ENCODE results near the gene DDB1. TPM values are rescaled to one million over a fixed set of nuclear protein-coding genes. Genes with fewer than 3 reads are reported as not detected.
A peak's percentile ranks its signal among the peaks of the same experiment; 100 is the strongest.

The DDB1 gene
- total RNA-seq, 1 experiment from 2014 or later: 284 TPM

- DNase-seq: no peak
- Histone ChIP-seq H3K4me1 (peaks cover 13% of the 10 kb centered on the region), H3K9me3 (no peaks in the 10 kb centered on the region), H3K27me3 (replicated peaks; ENCODE audit: control insufficient read depth, insufficient read depth, low read length) (no peaks in the 10 kb centered on the region), H3K36me3 (ENCODE audit: control insufficient read depth, insufficient read depth, low read length) (no peaks in the 10 kb centered on the region; the same call in 1 of the 2 replicates), H3K4me3 (ENCODE audit: low read depth, low read length) (no peak overlapping the region)
- TF ChIP-seq, protein P1, sequence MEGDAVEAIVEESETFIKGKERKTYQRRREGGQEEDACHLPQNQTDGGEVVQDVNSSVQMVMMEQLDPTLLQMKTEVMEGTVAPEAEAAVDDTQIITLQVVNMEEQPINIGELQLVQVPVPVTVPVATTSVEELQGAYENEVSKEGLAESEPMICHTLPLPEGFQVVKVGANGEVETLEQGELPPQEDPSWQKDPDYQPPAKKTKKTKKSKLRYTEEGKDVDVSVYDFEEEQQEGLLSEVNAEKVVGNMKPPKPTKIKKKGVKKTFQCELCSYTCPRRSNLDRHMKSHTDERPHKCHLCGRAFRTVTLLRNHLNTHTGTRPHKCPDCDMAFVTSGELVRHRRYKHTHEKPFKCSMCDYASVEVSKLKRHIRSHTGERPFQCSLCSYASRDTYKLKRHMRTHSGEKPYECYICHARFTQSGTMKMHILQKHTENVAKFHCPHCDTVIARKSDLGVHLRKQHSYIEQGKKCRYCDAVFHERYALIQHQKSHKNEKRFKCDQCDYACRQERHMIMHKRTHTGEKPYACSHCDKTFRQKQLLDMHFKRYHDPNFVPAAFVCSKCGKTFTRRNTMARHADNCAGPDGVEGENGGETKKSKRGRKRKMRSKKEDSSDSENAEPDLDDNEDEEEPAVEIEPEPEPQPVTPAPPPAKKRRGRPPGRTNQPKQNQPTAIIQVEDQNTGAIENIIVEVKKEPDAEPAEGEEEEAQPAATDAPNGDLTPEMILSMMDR (IDR thresholded peaks at IDR 0.05; ENCODE audit: insufficient read depth in 1 of 2, low read depth in 1 of 2, low read length in 1 of 2, severe bottlenecking in 1 of 2, unreplicated experiment in 1 of 2): no peak
- no peaks in the 10 kb centered on the region for H3K9me3 Mint-ChIP-seq (ENCODE audit: unreplicated experiment)
- ChIA-PET CTCF (interaction anchor here (1.1 to 5.7 kb wide), 3 partner anchors 41 to 58 kb away, joined by 4 to 175 read pairs (median 7); partner anchors contain the start of gene TMEM216), POLR2A (interaction anchor here (0.5 to 1.9 kb wide), 2 partner anchors 28 to 292 kb away, joined by 3 to 13 read pairs; partner anchors contain the start of genes CYB561A3 and TMEM138)
- H3K27me3 Mint-ChIP-seq (ENCODE audit: insufficient read depth, unreplicated experiment): no peaks in the 10 kb centered on the region
- peaks cover 17% of the 10 kb centered on the region for H3K4me1 Mint-ChIP-seq (ENCODE audit: low read depth, unreplicated experiment)
- H3K4me3 Mint-ChIP-seq (ENCODE audit: unreplicated experiment): peak overlapping the region; percentile 100
- BruUV-seq (replicated peaks): no TSS peak
- peaks cover 40% of the 10 kb centered on the region for H3K36me3 Mint-ChIP-seq (ENCODE audit: insufficient read depth, unreplicated experiment)
- intact Hi-C loops (cut with micrococcal nuclease; ENCODE audit: unreplicated experiment): no loop called here
- H3K27ac Mint-ChIP-seq (ENCODE audit: unreplicated experiment): peak overlapping the region; percentile 98
These were observed 1.8 kb upstream of the DDB1 start for GRCh38 chr11:61334434-61335354.

DNA sequence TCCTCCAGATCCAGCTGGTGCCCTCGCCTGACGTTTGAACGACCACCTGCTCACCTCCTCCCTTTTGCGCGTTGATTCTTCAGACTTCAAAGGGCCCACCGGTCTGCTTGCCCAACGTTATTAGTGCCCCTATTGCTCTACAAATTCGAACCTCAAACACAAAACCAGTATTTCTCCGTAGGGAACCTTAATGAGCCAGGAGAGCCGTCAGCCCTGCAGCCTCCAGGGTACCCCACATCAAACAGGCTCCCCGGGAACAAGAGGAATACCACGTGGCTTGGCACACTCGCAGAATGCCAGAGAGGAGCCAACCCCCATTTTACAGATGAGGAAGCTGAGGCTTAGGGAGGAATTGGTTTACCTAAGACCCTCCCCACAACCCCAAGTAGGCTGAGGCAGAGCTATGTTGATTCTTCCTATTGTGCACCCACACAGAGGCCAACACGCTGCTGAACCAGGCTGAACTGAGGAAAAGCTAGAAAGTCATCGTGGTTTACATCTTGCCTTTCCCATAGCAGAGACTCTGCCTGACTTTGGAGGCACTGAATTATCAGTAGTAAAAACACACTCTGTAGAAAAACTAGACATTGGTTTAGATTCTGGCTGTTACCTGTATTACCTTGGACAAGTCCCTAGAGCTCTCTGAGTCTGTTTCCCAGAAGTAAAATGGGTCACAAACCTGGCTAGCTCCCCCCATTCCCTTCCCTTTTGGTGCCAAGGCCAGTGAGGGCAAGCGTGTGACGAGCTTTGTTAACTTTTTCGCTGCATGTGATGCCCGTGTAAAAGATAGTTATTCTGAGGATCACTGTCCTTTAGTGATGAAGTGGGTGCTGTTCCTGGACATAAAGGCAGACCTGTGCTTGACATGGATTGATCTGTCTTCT is 887 bp upstream of the DDB1 start:
- intact Hi-C loops (cut with micrococcal nuclease; ENCODE audit: unreplicated experiment): loop anchor here (1.0 to 2.0 kb wide), 2 partner anchors 29 to 35 kb away; partner anchors contain the start of gene TMEM138
- peaks cover 13% of the 10 kb centered on the region for H3K4me1 ChIP-seq
- BruUV-seq (replicated peaks): TSS peak; percentile 81

More for the DNA sequence above, 887 bp upstream of the DDB1 start:
- peaks cover 45% of the 10 kb centered on the region for H3K36me3 Mint-ChIP-seq (ENCODE audit: insufficient read depth, unreplicated experiment)
- Histone ChIP-seq H3K27me3 (replicated peaks; ENCODE audit: control insufficient read depth, insufficient read depth, low read length) (no peaks in the 10 kb centered on the region), H3K36me3 (ENCODE audit: control insufficient read depth, insufficient read depth, low read length) (no peaks in the 10 kb centered on the region; the same call in 1 of the 2 replicates), H3K9me3 (no peaks in the 10 kb centered on the region), H3K4me3 (ENCODE audit: low read depth, low read length) (peak overlapping the region; percentile 61)
- H3K4me1 Mint-ChIP-seq (ENCODE audit: low read depth, unreplicated experiment): peaks cover 17% of the 10 kb centered on the region
- H3K4me3 Mint-ChIP-seq (ENCODE audit: unreplicated experiment): peak overlapping the region; percentile 100
- CTCF ChIA-PET: interaction anchor here (1.1 to 5.7 kb wide), 3 partner anchors 40 to 59 kb away, joined by 4 to 175 read pairs (median 7); partner anchors contain the start of gene TMEM216
- H3K27me3 Mint-ChIP-seq (ENCODE audit: insufficient read depth, unreplicated experiment): no peaks in the 10 kb centered on the region
- TF ChIP-seq, protein P1 (IDR thresholded peaks at IDR 0.05; ENCODE audit: insufficient read depth in 1 of 2, low read depth in 1 of 2, low read length in 1 of 2, severe bottlenecking in 1 of 2, unreplicated experiment in 1 of 2): no peak
- POLR2A ChIA-PET: interaction anchor here (0.5 to 1.9 kb wide), 4 partner anchors 28 to 291 kb away, joined by 3 to 13 read pairs (median 3); partner anchors contain the start of genes CYB561A3, TMEM138 and TMEM216
- no peak for DNase-seq
- no peaks in the 10 kb centered on the region for H3K9me3 Mint-ChIP-seq (ENCODE audit: unreplicated experiment)
- peak overlapping the region; percentile 98 for H3K27ac Mint-ChIP-seq (ENCODE audit: unreplicated experiment)

Measured in Caco-2 (cell line).